Ovary (tissue), 9 donors: ENCODE results near the gene TMEM205. TPM values are rescaled to one million over a fixed set of nuclear protein-coding genes. Genes with fewer than 3 reads are reported as not detected.
"Not testable (repeated sequence)": the region's sequence is repeated elsewhere in the genome, so short reads cannot be mapped to it uniquely, and the experiment has no call there.

Source experiments
- DNase-seq, 5 donors: peaks; one replicate each; pipeline ENCODE4 v3.0.0-alpha.2; 2019 to 2020
- H3K27ac ChIP-seq, 2 donors: fragments of 200-600 bp; one replicate each; pipeline versions ENCODE4 v1.5.1 to v1.8.0; 2019 to 2022
- H3K27me3 ChIP-seq: fragments of 200-600 bp; one replicate; pipeline ENCODE4 v1.8.0; 2022
- H3K36me3 ChIP-seq: fragments of 200-600 bp; sonication (generic); one replicate; pipeline ENCODE4 v1.5.1; 2019
- H3K4me1 ChIP-seq: one replicate; pipeline ENCODE4 v1.8.1; 2013; ENCODE audit warnings: mild to moderate bottlenecking, moderate library complexity; ENCODE audit not compliant: insufficient read depth
- H3K4me3 ChIP-seq: fragments of 200-600 bp; sonication (generic); one replicate; pipeline ENCODE4 v1.5.1; 2017
- H3K9me3 ChIP-seq, 2 donors: fragments of 200-600 bp in 1 of 2; sonication (generic) in 1 of 2; one replicate each; pipeline versions ENCODE4 v1.5.1 to v1.8.1; 2013 to 2019; ENCODE audit warnings: mild to moderate bottlenecking in 1 of 2, moderate library complexity in 1 of 2
- CTCF ChIP-seq, 3 donors: fragments of 450-650 bp in 2 of 3; fragments of 200-600 bp in 1 of 3; IDR thresholded peaks; one replicate each; pipeline versions ENCODE4 v1.5.1 to v1.8.0; 2016 to 2022; ENCODE audit warnings: antibody characterized with exemption in 3 of 3, mild to moderate bottlenecking in 1 of 3
- EP300 ChIP-seq: sonication (generic); formaldehyde crosslinking; IDR thresholded peaks from one replicate; pipeline ENCODE4 v1.6.1; 2017; ENCODE audit warnings: antibody characterized with exemption
- POLR2A ChIP-seq: fragments of 450-650 bp; IDR thresholded peaks from one replicate; pipeline ENCODE4 v1.6.1; 2017; ENCODE audit warnings: antibody characterized with exemption, mild to moderate bottlenecking, moderate library complexity
- WGBS, 3 donors: extraction: QIAGEN DNeasy Blood & Tissue Kit in 1 of 3; methylation state at CpG; one replicate each; pipeline versions ENCODE4 v1.1.5 to v1.1.7; 2013 to 2017; 5-methylcytosine and 5-hydroxymethylcytosine counted together
- intact Hi-C, 4 donors: fragments of 100-400 bp; cut with DNase I; formaldehyde crosslinking; loops; one replicate each; pipeline versions ENCODE4 v1.11.0 to v1.15.1; 2022 to 2023
- polyA plus RNA-seq, 2 donors: library from polyadenylated mRNA; stranded (reverse); fragments of 200-250 nt in 1 of 2; fragments of 350-450 nt in 1 of 2; fragmentation: Illumina TruSeq in 1 of 2; extraction: RNeasy Lipid Tissue Mini Kit (QIAGEN cat#74804) in 1 of 2; gene quantifications; one replicate each; pipeline ENCODE4 v1.2.3, GENCODE V29; 2013 to 2014
- total RNA-seq, 7 donors: library from RNA; depleted of rRNA in 2 of 7; stranded (reverse); fragments of >200 nt in 2 of 7; fragmentation: NEBNext Ultra II Directional in 3 of 7; extraction: Animal tissue kit (Norgen Biotek cat#: 25700) in 3 of 7; gene quantifications; one replicate each; pipeline versions ENCODE4 v1.1.0 to v1.2.4, GENCODE V29; 2016 to 2023
- donor health status: DM: no; HTN: no; CAD: no; lungs with moderate emphysema.
- donor health status: DM: no; HTN: no; CAD: no.
- donor health status: Bipolar disorder and iron deficiency.
- donor health status: DM: yes; HTN: yes; CAD: no.
- donor health status: DM: no; HTN: no; CAD: no.
- donor health status: DM: yes; HTN: yes; CAD: no.

The TMEM205 gene
- total and polyA plus RNA-seq, 9 donors: 64.0 to 296 (median 80.5) TPM

GRCh38 chr19:11355160-11356073, 9.3 kb upstream of the TMEM205 start, which contains the start of gene PLPPR2:
TSS of gene PLPPR2 (plus strand) at chr19:11355432. CDS start at chr19:11357674, 2,242 bp downstream.
- TF ChIP-seq POLR2A: peak; percentile 65
- TF ChIP-seq CTCF (IDR thresholded peaks at IDR 0.05): no peak
- Histone ChIP-seq H3K4me3 (peak within 1 kb of the TSS; percentile 84), H3K9me3 (no peaks in the 10 kb centered on the region), H3K36me3 (no peaks in the 10 kb centered on the region), H3K4me1 (peaks cover 9% of the 10 kb centered on the region), H3K27me3 (no peaks in the 10 kb centered on the region), H3K27ac (peak within 1 kb of the TSS; percentile 51 to 70)
- peak; percentile 96 to 98 (median 97) for DNase-seq
- WGBS, 3 donors: 1 to 4% (median 2%) methylated on average over 37 to 62 of the region's 62 CpGs
- intact Hi-C loops: no loop called here

- H3K4me1 ChIP-seq, H3K4me3 ChIP-seq, H3K36me3 ChIP-seq, DNase-seq, H3K27ac ChIP-seq, intact Hi-C loops, H3K27me3 ChIP-seq, H3K9me3 ChIP-seq: not testable (repeated sequence)
- WGBS, 3 donors: 94 to 100% (median 100%) methylated on average over 4 of the region's 4 CpGs
Observed at GRCh38 chr19:11354102-11354501, 8.0 kb upstream of the TMEM205 start.

- intact Hi-C loops: no loop called here
- H3K9me3 ChIP-seq: no peaks in the 10 kb centered on the region
- no peak for DNase-seq
Observed at GRCh38 chr19:11349171-11349570, 3.1 kb upstream of the TMEM205 start.

GRCh38 chr19:11347546-11348039, 1.5 kb upstream of the TMEM205 start:
- no peaks in the 10 kb centered on the region for H3K9me3 ChIP-seq
- no peak for DNase-seq
- no peaks in the 10 kb centered on the region for H3K27me3 ChIP-seq
- 67 to 73% (median 72%) methylated on average over 7 of the region's 7 CpGs for WGBS, 3 donors
- peaks cover 10% of the 10 kb centered on the region for H3K4me1 ChIP-seq
- H3K4me3 ChIP-seq: no peak overlapping the region
- intact Hi-C loops: no loop called here
- no peaks in the 10 kb centered on the region for H3K36me3 ChIP-seq
- no peak overlapping the region for H3K27ac ChIP-seq
- no peak for TF ChIP-seq CTCF (IDR thresholded peaks at IDR 0.05)
- TF ChIP-seq POLR2A: no peak
- TF ChIP-seq EP300: no peak

More at GRCh38 chr19:11349171-11349570, 3.1 kb upstream of the TMEM205 start:
- Histone ChIP-seq H3K4me3 (no peak overlapping the region), H3K27me3 (no peaks in the 10 kb centered on the region), H3K4me1 (peaks cover 6% of the 10 kb centered on the region), H3K27ac (no peak overlapping the region), H3K36me3 (no peaks in the 10 kb centered on the region)
- TF ChIP-seq POLR2A (no peak), EP300 (no peak), CTCF (IDR thresholded peaks at IDR 0.05) (no peak)
- WGBS, 3 donors: 92 to 99% (median 95%) methylated on average over 4 of the region's 4 CpGs
